HG03139 (cell line): ENCODE measurements around the gene PA2G4.

Source experiments
- ATAC-seq: cut with Tn5 transposase; IDR thresholded peaks from one replicate; pipeline ENCODE4 v1.9.1; 2021; ENCODE audit not compliant: unreplicated experiment

The PA2G4 gene

DNA sequence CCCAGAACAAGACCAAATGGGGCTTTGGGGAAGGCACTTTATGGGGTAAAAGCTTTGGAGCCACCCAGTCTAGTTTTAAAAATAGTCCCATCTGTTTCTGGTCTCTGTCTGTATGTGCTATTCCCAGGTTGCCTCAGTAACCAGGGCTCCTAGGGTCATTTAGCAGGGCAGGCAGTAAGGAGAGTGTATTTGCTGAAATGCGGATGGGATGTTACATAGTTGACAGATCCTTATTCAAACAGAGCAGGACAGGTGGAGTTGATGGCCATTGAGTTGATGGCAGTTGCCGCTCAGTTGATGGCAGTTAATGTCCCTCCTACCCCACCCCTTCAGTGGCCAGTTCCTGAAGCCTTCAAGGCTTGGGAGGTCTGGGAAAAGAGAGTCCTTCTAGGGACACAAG is 18.3 kb downstream of the PA2G4 start:
- no peak for ATAC-seq

DNA sequence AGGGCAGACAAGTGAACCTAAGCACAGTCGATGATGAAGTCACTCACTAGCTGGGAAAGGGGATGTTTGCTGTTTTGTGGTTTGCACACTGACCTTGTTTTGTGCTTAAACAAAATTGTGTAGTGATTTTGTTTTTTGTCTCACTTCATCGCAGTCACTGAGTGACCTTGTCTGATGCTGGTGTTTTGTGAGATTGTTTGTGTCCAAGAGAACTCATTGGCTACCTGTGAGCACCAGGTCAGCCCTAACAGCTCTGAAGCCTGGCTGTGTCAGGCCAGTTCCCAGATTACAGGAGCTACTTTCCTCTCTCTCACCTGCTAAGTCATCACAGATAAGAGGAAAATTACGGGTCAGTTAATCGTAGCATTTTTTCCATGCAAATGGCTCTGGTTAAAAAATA is 19.8 kb downstream of the PA2G4 start:
- ATAC-seq = no peak

DNA sequence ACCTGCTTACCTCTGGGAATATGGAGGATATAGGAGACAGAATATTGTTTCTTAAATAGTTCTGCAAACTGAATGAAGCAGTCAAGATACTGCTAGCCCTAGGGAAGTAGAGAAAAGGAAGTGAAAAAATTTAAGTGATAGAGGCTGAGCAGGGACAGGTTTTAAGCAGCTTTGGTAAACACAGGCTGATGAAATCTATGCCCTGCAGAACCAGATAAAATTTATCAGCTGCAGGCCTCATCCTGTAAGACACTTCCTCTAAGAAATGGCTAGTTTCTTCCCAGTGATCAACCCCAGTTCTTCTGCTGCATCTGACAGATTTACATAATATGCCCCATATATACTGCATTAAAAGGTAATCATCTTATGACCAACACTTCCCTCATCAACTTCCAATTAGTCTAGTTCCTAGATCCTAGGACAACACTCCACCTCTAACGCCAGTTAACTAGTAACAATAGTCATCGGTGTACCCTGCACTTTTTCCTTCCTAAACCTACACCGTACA is 22.4 kb downstream of the PA2G4 start:
- ATAC-seq = no peak

DNA sequence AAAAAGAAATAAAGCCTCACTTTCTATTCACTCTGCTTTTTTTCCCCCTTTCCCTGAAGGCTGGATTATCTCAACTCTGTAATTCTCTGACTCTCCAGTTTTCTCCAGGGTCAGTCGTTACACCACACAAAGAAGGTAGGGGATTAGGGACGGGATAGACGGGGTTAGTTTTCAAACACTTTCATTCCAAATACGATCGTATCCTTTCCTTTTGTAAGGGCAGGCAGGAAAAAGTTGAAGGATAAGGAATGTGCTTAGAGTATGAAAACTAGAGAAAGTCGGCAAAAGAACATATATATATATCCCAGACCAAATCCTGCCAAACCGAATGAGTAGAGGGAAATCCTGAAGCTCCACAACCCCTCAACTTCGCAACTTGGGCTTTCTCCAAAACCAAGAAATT is 23.1 kb downstream of the PA2G4 start:
- ATAC-seq = no peak

DNA sequence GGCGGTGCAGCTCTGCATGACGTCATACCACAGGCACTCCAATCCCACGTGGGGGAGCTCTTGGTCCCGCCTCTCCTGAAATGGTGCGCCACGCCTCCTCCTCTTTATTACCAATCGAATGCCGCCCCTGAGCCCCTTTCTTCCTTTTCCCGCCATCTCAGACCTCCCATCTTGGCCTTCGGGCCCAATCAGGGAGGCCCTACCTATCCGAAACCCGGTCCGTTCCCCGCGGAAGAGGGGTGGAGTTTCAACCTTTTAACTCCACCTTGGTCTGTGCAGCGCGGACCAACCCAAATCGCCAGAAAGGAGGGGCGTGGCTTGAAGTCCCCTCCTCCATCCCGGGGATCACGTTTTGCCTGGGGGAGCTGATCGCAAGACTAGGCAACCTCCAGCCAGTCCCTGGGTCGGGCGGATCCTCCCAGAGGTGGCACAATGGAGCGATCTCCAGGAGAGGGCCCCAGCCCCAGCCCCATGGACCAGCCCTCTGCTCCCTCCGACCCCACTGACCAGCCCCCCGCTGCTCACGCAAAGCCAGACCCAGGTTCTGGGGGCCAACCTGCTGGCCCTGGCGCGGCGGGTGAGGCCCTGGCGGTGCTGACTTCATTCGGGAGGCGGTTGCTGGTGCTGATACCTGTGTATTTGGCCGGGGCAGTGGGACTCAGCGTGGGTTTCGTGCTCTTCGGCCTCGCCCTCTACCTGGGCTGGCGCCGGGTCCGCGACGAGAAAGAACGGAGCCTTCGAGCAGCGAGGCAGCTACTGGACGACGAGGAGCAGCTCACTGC is 23.7 kb downstream of the PA2G4 start, which contains the start of gene ESYT1:
Gene ESYT1 (plus strand): TSS at position 380 of the 782 bp plus-strand sequence. CDS start 53 bp downstream, at position 433.
- peak; percentile 79 for ATAC-seq

DNA sequence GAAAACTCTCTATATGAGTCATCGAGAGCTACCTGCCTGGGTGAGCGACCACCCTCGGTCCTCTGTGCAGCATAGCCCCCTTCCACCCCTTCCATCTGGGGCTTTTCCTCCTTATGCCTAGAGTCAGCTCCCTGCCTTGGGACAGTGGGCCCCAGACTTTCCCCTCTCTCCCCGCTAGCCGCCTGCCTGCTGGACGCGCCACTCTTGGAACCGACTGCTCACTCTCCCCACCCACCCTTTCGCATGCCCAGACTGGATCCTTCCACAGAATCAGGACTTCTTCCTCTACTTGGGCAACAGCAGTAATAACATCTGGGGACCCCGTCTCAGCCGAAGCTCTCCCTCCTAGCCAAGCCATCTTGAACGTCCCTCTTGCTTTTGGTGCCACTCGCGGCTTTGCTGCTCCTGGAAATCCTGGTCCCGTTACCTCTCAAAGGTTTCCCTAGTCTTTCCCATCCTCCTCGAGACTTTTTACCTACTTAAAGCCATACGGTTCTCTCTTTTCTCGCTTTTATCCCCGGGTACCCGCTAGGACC is 24.4 kb downstream of the PA2G4 start:
- ATAC-seq = no peak

DNA sequence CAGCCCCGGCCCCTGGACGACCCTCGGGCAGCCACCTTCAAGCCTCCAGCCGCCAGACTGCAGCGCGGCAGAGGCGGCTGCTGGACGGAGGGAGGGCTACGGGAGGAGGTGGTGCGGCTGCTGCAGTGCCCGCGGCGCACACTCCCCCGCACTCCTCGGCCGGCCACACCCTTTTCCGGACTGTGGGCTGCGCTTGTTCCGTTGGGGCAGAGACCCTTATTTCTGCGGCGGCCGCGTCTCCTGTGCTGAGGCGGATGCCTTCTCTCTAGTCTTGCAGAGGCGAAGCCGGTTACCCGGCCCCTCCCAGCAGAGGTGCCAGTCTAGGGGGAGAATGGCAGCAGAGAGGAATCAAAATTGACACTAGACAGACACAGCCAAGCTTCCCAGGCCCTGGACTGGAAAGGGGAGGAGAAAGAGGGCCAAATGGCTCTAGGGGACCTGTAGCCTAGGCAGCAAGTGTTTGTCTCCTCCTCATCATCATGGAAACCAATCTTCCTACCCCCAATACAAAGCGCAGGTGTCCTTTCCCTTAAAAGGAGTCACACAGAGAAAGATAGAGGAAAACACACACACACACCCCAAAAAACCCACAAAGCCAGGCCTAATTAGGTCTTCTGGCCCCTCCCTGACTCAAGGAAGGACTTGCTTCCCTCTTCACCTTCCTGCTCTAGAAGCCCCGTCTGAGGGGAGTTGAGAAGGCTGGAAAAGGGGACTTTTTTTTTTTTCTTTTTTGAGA is 25.0 kb downstream of the PA2G4 start:
- ATAC-seq = no peak

DNA sequence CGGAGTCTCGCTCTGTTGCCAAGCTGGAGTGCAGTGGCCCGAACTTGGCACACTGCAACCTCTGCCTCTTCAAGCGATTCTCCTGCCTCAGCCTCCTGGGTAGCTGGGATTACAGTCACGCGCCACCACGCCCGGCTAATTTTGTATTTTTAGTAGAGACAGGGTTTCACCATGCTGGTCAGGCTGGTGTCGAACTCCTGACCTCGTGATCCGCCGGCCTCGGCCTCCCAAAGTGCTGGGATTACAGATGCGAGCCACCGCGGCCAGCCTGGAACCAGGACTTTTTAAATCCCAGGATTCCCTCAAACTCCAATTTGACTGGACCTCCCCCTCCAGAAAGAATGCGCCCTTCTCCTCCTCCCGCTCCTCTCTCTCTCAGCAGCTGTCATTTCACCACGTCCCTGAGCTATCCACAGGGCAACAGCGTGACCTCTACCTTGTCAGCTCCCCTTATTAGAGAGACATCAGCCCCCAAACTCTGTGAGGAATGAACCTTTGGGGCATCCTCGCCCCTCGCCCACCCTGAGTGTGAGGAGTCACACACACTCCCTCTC is 25.7 kb downstream of the PA2G4 start:
- ATAC-seq = no peak

DNA sequence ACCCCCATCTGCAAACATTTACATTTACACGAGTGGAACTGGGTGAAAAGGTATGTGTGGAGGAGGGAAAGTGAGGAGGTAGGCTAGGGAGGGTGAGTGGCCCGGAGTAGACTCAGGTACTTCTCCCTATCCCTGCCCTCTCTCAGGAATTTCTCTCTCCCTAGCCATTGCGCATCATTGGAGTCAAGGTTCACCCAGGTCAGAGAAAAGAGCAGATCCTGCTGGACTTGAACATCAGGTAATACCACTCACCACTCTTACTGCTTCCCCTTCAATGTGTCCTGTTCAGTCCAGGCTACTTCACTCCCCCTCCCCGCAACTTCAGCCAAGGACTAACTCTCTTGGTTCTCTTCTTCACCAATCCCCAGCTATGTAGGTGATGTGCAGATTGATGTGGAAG is 26.5 kb downstream of the PA2G4 start:
- no peak for ATAC-seq

DNA sequence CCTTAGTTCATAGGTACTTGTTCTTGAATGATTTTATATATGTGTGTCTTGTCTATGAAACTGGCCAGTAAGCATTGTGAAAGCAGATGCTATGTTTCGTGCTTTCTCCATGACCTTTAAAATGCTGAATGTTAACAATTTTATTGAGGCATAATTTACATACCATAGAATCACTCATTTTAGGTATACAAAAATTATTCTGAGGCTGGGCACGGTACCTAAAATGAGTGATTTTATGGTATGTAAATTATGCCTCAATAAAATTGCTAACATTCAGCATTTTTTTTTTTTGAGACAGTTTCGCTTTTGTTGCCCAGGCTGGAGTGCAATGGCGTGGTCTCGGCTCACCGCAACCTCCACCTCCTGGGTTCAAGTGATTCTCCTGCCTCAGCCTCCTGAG is 30.5 kb downstream of the PA2G4 start:
- ATAC-seq = no peak

DNA sequence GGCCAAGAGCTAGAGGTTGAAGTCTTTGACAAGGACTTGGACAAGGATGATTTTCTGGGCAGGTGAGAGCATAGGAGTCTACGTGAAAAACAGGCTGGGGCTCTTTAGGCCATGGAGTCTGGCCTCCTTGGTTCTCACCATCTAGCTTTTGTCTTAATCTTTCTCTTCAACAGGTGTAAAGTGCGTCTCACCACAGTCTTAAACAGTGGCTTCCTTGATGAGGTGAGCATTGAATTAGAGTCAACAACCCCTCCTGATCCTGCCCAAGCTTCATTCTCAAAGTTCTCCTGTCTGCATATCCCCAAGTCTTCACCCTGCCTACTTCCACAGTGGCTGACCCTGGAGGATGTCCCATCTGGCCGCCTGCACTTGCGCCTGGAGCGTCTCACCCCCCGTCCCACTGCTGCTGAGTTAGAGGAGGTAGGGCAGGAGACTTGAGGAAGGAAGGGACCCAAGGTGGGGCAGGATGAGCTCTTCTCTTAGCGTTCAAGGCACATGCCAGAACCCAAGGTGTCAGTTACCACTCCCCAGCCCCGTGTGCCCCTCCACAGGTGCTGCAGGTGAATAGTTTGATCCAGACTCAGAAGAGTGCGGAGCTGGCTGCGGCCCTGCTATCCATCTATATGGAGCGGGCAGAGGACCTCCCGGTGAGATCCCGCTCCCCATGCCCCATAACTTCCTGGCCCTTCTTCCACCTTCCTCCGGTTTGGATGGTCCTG is 33.7 kb downstream of the PA2G4 start:
- no peak for ATAC-seq

DNA sequence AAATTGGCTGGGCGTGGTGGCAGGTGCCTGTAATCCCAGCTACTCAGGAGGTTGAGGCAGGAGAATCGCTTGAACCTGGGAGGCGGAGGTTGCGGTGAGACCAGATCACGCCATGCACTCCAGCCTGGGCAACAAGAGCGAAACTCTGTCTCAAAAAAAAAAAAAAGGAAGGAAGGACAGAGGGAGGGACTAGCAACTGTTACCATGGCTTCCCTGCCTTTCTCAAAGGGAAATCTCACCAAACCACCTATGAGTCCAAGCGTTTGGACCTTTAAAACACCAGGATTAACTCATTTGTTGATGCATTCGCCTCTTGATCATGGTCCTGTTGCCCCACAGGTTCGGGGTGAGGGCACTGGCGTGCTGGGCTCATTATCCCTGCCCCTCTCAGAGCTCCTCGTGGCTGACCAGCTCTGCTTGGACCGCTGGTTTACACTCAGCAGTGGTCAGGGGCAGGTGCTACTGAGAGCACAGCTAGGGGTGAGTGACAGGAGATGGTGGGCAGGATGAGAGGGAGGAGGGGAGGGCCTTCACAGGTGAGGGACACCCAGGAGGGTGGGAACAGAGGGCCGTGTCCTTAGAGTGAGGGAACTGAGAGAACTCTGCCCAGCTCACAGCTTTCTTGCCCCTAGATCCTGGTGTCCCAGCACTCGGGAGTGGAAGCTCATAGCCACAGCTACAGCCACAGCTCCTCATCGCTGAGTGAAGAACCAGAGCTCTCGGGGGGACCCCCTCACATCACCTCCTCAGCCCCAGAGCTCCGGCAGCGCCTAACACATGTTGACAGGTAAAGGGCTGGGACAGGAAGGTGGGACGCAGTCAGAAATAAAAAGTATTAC is 37.8 kb downstream of the PA2G4 start:
- ATAC-seq = no peak

DNA sequence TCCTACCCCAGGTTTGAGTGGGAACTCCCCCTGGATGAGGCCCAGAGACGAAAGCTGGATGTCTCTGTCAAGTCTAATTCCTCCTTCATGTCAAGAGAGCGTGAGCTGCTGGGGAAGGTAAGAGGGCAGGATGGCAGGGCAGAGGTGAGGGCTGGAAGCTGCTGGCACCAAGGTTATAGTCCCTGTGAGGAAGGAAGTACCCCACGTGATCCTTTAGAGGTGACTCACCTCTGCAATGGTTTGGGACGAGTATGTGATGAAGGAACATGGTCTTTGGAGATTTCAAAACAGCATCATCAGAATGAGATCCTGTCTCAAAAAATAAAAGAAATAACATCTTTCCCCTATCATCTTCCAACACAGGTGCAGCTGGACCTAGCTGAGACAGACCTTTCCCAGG is 38.9 kb downstream of the PA2G4 start:
- no peak for ATAC-seq

DNA sequence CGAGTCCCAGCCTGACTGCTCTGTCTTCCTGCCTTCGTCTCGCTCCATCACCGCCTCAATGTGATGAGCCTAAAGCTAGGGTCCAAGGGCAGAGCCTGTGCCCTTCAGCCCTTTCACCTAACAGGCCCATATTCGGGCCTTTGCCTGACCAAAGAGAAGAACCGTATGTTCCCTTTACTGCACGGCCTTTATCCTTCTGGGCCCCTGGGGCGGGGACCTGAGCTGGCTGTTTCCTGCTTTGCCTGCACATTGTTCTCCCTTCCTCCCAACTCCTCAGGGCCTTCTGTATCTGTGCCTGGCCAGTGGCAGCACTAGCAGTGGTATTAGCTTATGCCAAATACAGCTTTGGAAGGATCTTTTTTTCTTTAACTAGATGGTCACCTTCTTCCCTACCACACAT is 39.5 kb downstream of the PA2G4 start:
- no peak for ATAC-seq

DNA sequence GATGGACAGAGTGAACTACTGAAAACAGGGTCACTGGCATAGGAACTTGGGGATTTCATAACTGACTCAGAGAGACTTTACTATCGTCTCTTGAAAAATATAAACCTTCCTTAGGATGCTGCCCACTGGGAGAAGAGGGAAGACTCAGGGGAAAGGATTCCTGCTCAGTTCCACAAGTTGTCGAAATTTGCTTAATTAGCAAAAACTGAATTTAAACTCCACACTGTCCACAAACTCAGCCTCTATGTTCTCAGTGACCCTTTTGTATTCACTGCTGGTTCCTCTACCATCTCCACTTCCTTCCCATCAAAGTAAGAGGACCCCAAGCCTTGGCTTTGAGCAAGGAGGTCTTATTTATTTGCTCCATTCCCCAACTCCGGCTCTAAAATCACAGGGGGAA is 40.9 kb downstream of the PA2G4 start:
- ATAC-seq = no peak

DNA sequence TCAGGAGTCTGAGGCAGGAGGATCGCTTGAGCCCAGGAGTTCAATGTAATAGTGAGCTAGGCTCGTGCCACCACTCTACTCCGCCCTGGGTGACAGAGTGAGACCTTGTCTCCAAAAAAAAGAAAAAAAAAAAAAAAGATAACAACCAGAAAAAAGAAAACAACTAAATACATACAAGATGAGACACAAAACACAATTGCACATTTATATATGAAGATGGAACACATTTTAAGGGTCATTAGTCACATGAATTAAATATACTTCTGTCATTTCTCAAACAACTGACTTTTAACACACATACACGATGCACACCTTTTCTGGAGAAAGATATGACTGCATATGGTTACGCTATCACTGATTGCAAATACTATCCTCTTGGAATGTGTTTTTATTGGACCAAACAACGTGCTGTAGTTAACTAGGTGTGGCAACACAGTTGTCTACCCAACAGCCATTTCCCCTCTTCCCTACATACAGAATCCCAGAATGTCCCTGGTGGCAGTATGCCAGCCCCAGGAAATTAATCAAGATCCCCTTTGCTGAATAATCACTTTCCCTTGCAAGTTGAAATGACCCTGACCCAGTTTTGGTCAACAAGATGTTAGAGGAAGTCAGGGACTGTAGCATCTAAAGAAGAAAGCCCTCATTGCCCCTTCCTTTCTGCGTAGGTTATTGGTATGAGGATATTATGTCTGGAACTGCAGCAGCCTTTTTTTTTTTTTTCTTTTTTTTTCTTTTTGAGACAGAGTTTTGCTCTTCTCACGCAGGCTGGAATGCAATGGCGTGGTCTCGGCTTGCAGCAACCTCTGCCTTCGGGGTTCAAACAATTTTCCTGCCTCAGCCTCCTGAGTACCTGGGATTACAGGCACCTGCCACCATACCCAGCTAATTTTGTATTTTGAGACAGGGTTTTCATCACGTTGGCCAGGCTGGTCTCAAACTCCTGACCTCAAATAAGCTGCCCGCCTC is 42.4 kb downstream of the PA2G4 start:
- no peak for ATAC-seq

DNA sequence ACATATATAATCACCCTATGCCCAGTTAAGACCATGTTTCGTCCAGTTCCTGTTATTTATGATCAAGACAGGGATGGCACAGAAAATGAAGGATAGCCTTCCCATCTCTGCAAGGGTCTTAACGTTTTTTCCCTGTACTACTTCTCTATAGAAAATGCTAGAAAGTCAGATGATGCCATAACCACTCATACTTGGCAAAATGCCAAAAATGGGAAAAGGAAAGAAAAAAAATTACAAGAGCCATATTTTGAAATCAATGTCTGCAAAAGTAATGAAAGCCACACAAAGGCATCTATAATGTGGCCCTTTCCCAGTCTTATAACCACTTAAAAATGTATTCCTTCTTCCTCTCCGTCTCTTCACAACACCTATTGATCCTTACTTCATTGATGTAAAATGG is 46.2 kb downstream of the PA2G4 start:
- no peak for ATAC-seq

DNA sequence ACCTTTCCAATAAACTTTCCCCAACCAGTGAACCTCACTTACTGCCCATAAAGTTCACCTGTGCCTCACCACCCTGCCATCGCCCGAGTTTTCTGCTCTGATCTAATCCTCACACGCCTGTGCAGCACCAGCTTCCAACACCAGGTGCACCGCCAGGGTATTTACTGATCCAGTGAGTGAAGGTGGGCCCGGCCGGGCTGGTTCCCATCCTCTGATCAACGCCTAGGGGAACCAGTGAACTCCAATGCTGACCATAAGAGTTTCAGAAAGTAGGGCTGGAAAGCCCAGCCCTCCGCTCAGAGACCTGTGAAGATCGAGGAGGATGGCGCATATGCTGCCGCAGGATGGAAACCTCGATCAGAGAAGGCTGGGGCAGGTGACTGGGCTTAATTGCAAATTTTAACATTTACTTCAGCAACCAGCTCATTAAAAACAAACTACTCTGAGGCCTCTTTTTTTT is 47.3 kb downstream of the PA2G4 start:
- peak; percentile 35 for ATAC-seq
